Activated naive CD4-positive, alpha-beta T cell treated with anti-CD3 and anti-CD28 coated beads, Interleukin-2, amount 50 U/mL, for 16 hours (primary cell): ENCODE data around the gene FGA.

Source experiments
- DNase-seq: peaks from one replicate; pipeline ENCODE4 v3.0.0-alpha.2; 2020

FGA gene

DNA sequence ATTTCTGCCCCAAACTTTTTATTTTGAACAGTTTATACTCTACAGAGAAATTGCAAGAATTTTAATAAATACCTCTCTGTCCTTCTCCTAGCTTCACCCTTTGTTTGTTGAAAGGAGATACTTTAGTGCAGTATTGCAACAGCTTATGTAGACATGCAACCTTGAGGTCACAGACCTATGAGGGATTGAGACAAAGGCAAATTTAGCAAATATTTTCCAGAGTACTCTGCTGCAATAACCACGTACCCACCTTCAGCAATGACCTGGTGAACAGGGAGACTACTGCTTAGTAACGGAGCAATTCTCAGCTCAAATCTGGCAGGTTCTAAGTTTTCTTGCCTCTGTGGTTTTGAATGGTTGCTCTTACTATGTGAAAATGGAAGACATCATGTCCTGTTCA lies 13.2 kb downstream of the FGA start:
- no peak for DNase-seq

- no peak for DNase-seq
These were observed 16.2 kb downstream of the FGA start for GRCh38 chr4:154574311-154574710.

GRCh38 chr4:154573190-154573870 lies 17.2 kb downstream of the FGA start:
- DNase-seq = no peak

DNA sequence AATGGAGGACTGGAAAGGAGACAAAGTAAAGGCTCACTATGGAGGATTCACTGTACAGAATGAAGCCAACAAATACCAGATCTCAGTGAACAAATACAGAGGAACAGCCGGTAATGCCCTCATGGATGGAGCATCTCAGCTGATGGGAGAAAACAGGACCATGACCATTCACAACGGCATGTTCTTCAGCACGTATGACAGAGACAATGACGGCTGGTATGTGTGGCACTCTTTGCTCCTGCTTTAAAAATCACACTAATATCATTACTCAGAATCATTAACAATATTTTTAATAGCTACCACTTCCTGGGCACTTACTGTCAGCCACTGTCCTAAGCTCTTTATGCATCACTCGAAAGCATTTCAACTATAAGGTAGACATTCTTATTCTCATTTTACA lies 21.0 kb downstream of the FGA start:
- no peak for DNase-seq

- no peak for DNase-seq
These were observed 21.5 kb downstream of the FGA start for GRCh38 chr4:154569028-154569427.

DNA sequence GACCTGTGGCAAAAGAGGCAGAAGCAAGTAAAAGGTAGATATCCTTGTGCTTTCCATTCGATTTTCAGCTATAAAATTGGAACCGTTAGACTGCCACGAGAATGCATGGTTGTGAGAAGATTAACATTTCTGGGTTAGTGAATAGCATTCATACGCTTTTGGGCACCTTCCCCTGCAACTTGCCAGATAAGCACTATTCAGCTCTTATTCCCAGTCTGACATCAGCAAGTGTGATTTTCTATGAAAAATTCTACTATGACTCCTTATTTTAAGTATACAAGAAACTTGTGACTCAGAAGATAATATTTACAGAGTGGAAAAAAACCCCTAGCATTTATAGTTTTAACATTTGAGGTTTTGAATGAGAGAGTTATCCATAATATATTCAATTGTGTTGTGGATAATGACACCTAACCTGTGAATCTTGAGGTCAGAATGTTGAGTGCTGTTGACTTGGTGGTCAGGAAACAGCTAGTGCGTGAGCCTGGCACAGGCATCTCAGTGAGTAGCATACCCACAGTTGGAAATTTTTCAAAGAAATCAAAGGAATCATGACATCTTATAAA lies 23.8 kb downstream of the FGA start:
- no peak for DNase-seq

GRCh38 chr4:154565704-154566103 lies 24.8 kb downstream of the FGA start:
- no peak for DNase-seq

DNA sequence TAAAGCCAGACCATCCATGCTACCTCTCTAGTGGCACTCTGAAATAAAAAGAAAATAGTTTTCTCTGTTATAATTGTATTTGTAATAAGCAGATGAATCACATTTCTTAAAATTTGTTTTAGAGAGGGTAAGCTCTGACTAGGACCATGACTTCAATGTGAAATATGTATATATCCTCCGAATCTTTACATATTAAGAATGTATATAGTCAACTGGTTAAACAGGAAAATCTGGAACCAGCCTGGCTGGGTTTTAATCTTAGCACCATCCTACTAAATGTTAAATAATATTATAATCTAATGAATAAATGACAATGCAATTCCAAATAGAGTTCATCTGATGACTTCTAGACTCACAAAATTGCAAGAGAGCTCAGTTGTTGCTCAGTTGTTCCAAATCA lies 26.2 kb downstream of the FGA start:
- DNase-seq = no peak

DNA sequence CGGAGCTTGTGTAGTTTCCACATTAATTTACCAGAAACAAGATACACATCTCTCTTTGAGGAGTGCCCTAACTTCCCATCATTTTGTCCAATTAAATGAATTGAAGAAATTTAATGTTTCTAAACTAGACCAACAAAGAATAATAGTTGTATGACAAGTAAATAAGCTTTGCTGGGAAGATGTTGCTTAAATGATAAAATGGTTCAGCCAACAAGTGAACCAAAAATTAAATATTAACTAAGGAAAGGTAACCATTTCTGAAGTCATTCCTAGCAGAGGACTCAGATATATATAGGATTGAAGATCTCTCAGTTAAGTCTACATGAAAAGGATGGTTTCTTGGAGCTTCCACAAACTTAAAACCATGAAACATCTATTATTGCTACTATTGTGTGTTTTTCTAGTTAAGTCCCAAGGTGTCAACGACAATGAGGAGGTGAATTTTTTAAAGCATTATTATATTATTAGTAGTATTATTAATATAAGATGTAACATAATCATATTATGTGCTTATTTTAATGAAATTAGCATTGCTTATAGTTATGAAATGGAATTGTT lies 27.8 kb downstream of the FGA start, which contains the start of gene FGB:
FGB (plus strand) TSS at position 315 of the 558 bp plus-strand sequence; CDS start at position 323, 8 bp downstream.
- no peak for DNase-seq

DNA sequence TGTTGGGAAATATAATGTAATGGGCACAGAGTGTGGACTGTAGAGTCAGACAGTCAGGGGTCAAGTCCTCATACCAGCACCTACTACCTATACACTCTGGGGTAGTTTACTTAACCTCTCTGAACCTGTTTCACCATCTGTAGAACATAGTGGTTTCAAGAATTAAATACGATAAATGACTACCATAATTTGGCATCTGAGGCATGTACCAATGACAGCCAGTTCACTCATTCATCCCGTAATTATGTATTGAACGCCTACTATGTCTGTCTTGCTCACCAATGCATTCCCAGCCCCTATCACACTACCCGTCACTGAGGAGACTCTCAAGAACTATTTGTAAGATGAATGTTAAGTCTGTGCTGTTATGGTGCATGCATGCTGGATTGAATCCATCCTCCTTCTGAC lies 29.7 kb downstream of the FGA start:
- no peak for DNase-seq

- DNase-seq = no peak
These were observed 30.1 kb downstream of the FGA start for GRCh38 chr4:154560419-154560801.

DNA sequence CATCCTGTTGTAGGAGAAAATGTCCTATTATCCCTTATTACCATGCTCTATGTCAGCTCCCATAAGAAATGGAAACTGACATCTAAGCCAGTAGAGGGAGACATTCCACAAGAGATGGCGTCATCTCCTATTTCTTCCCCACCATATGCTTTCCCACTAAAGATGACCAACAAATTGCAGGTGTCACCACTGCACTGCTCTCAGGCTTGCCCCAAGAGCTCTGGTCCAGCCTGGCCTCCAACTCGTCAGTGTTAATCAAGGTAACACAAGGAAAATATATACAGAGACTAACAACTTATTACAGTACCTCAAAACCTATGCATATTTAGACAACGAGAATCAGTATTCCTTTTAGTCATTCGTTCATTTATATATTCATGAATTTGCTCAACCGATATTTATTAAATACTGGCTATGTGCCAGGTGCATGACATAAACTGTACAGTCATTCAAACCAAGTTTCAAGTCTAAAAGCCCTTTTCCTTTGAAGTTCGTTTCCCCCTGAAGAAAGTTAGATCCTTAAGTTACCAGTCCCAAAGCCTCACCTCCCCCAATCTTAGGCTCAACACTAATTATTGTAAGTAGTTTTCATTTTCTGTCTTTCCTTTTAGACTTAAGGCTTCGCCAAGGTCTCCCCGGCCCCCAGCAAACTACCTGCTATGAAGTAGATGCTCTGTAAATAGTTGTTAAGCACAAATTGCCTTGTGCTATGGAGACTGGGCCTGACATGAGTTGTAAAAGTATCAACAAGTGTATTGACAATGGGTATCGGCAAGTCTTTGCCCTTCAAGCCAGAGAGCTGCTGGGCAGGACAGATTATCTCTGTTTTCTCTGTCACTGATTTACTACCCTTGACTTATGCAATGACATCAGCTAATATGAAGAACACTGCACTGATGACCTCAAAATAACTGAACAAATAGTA lies 30.8 kb downstream of the FGA start:
- DNase-seq = no peak

DNA sequence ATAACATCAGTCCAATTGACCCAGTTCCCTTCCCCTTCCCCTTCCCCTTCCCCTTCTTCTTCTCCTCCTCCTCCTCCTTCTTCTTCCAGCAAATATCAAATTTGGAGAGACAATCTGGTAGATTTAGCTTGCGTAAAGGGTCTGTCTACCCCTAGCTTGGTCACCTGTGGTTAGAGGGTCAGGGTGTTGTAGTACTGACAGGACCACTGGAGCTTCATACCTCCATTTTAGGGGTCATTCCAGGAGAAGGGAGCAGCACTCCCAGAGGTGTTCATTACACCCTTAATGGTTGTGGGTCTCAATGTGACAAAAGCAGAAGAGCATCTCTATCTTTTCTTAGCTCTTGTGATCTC lies 31.4 kb downstream of the FGA start:
- no peak for DNase-seq

GRCh38 chr4:154551872-154552686 lies 38.5 kb downstream of the FGA start:
- peak; percentile 72 for DNase-seq

GRCh38 chr4:154549894-154550790 lies 40.4 kb downstream of the FGA start, which contains the start of gene PLRG1:
PLRG1 (minus strand) TSS chr4:154550400; CDS start chr4:154550308, 92 bp downstream.
- DNase-seq = peak; percentile 97

- DNase-seq = no peak
These were observed 44.9 kb downstream of the FGA start for GRCh38 chr4:154545689-154546088.

DNA sequence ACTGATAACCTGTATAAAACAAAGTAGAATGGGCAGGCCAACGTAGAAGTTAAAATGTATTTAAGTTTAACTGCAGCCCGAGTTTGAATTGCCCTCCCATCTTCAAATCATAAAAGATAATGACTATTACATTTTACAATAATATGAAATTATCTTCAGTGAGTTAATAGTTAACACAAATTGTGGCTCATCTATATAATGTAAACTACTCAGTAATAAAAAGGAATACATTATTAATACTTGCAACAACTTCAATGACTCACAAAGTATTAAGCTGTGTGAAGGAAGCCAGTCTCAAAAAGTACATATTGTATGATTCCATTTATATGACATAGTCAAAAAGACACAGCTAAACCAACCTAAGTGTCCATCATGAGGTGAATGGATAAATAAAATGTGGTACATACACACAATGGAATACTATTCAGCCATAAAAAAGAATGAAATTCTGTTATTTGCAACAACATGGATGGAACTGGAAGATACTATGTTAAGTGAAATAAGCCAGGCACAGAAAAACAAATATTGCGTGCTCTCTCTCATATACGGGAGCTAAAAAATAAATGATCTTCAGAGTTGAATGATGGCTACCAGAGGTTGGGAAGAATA lies 48.2 kb downstream of the FGA start:
- no peak for DNase-seq
